SK-N-SH (cell line): Measurements from ENCODE around the gene GALNTL6. TPM values are rescaled to one million over a fixed set of nuclear protein-coding genes. Genes with fewer than 3 reads are reported as not detected.
"Not testable (repeated sequence)": the region's sequence is repeated elsewhere in the genome, so short reads cannot be mapped to it uniquely, and the experiment has no call there.

Experiments
- CTCF ChIA-PET: fragments of 300-600, 350-600 bp; formaldehyde crosslinking; extraction: SDS; loops from one replicate; lab custom pipeline; 2021; lab: Yijun Ruan, JAX
- POLR2A ChIA-PET: fragments of 350-600 bp; sonication (Branson Sonifier 250); formaldehyde crosslinking; extraction: SDS; loops from one replicate; lab custom pipeline; 2020; ENCODE audit warnings: antibody characterized with exemption, inconsistent platforms; lab: Yijun Ruan, JAX
- DNase-seq: peaks from one replicate; pipeline ENCODE4 v3.0.0; 2012
- H2AFZ ChIP-seq: fragments of 200-600 bp; sonication (generic); 2 replicates; pipeline ENCODE4 v1.8.1; 2016; ENCODE audit warnings: antibody characterized with exemption, mild to moderate bottlenecking, low read depth
- H3F3A ChIP-seq: fragments of 200-600 bp; sonication (generic); replicated peaks from 2 replicates; pipeline ENCODE3; 2016; ENCODE audit warnings: antibody characterized with exemption, mild to moderate bottlenecking; ENCODE audit not compliant: insufficient read depth
- H3K27ac ChIP-seq, 2 experiments: fragments of 200-500 bp in 1 of 2; fragments of 200-600 bp in 1 of 2; sonication (Bioruptor generic) in 1 of 2; sonication (generic), shearing (Covaris generic) in 1 of 2; 2 replicates each; pipeline versions ENCODE4 v1.5.1 to v1.6.1; 2014 to 2016; ENCODE audit warnings: low read depth in 2 of 2, inconsistent platforms in 1 of 2, low read length in 1 of 2, mild to moderate bottlenecking in 1 of 2, mixed read lengths in 1 of 2
- H3K27me3 ChIP-seq: fragments of 200-600 bp; sonication (generic), shearing (Covaris generic); 2 replicates; pipeline ENCODE4 v1.6.1; 2016; ENCODE audit warnings: mixed run types; ENCODE audit not compliant: insufficient read depth
- H3K36me3 ChIP-seq, 2 experiments: fragments of 200-500 bp in 1 of 2; fragments of 200-600 bp in 1 of 2; sonication (Bioruptor generic) in 1 of 2; sonication (generic) in 1 of 2; replicated peaks in 1 of 2; 2 replicates each; pipeline versions ENCODE3 to v1.5.1; 2014 to 2016; ENCODE audit warnings: low read length in 1 of 2, mild to moderate bottlenecking in 1 of 2; ENCODE audit not compliant: insufficient read depth in 2 of 2, control insufficient read depth in 1 of 2
- H3K4me1 ChIP-seq, 2 experiments: fragments of 200-500 bp in 1 of 2; fragments of 200-600 bp in 1 of 2; sonication (Bioruptor generic) in 1 of 2; sonication (generic), shearing (Covaris generic) in 1 of 2; 2 replicates each; pipeline versions ENCODE4 v1.5.1 to v1.6.1; 2014 to 2016; ENCODE audit warnings: low read depth in 1 of 2, low read length in 1 of 2, mixed run types in 1 of 2; ENCODE audit not compliant: insufficient read depth in 2 of 2, control insufficient read depth in 1 of 2
- H3K4me2 ChIP-seq: fragments of 200-600 bp; sonication (generic), shearing (Covaris generic); 2 replicates; pipeline ENCODE4 v1.6.1; 2017; ENCODE audit warnings: mixed run types
- H3K4me3 ChIP-seq, 2 experiments: fragments of 200-500 bp in 1 of 2; fragments of 200-600 bp in 1 of 2; sonication (Bioruptor generic) in 1 of 2; sonication (generic), shearing (Covaris generic) in 1 of 2; 2 replicates each; pipeline versions ENCODE4 v1.5.1 to v1.8.1; 2014 to 2016; ENCODE audit warnings: low read depth in 2 of 2, inconsistent platforms in 1 of 2, low read length in 1 of 2, mild to moderate bottlenecking in 1 of 2, mixed read lengths in 1 of 2, moderate library complexity in 1 of 2
- H3K79me2 ChIP-seq: fragments of 200-600 bp; sonication (generic); 2 replicates; pipeline ENCODE4 v1.8.1; 2017; ENCODE audit warnings: mild to moderate bottlenecking; ENCODE audit not compliant: insufficient read depth
- H3K9ac ChIP-seq: fragments of 200-600 bp; sonication (generic); 2 replicates; pipeline ENCODE4 v1.6.1; 2017; ENCODE audit warnings: mixed run types
- H3K9me2 ChIP-seq: fragments of 200-600 bp; sonication (generic); 2 replicates; pipeline ENCODE4 v1.6.1; 2017; ENCODE audit warnings: mixed run types
- H3K9me3 ChIP-seq: fragments of 200-600 bp; sonication (generic); 2 replicates; pipeline ENCODE4 v1.6.1; 2017; ENCODE audit warnings: mixed run types, mild to moderate bottlenecking, moderate library complexity
- H4K20me1 ChIP-seq: fragments of 200-600 bp; sonication (generic); 2 replicates; pipeline ENCODE4 v1.6.1; 2017; ENCODE audit warnings: mild to moderate bottlenecking, mixed run types; ENCODE audit not compliant: insufficient read depth
- CHD2 ChIP-seq: fragments of 150-350 bp; IDR thresholded peaks from 2 replicates; pipeline ENCODE4 v1.6.1; 2018; ENCODE audit warnings: low read length; ENCODE audit not compliant: partially characterized antibody
- ELF1 ChIP-seq: IDR thresholded peaks from 2 replicates; pipeline ENCODE4 v1.4.0; 2012
- FOSL2 ChIP-seq: IDR thresholded peaks from 2 replicates; pipeline ENCODE4 v1.4.0; 2012; ENCODE audit warnings: low read depth, mild to moderate bottlenecking, moderate library complexity, borderline replicate concordance
- FOXJ3 ChIP-seq: sonication (generic); formaldehyde crosslinking; IDR thresholded peaks from 2 replicates; pipeline ENCODE4 v1.5.1; 2020; ENCODE audit warnings: mild to moderate bottlenecking, missing genetic modification reagents
- FOXM1 ChIP-seq: IDR thresholded peaks from 2 replicates; pipeline ENCODE4 v1.4.0; 2012; ENCODE audit warnings: low read depth, mild to moderate bottlenecking
- MEF2A ChIP-seq: IDR thresholded peaks from 2 replicates; pipeline ENCODE4 v1.4.0; 2012; ENCODE audit warnings: low read depth, borderline replicate concordance
- MXI1 ChIP-seq: IDR thresholded peaks from 2 replicates; pipeline ENCODE4 v1.6.1; 2012; ENCODE audit warnings: mild to moderate bottlenecking, low read depth, low read length, improper control_type of control experiment
- NRF1 ChIP-seq: IDR thresholded peaks from 2 replicates; pipeline ENCODE4 v1.6.1; 2012; ENCODE audit warnings: low read depth, mild to moderate bottlenecking, low read length
- SIN3A ChIP-seq: IDR thresholded peaks from 2 replicates; pipeline ENCODE4 v1.6.1; 2012; ENCODE audit warnings: low read depth, mild to moderate bottlenecking, low read length, moderate library complexity, borderline replicate concordance
- WGBS: methylation state at CpG from one replicate; pipeline ENCODE4 v1.1.6; 2017; ENCODE audit warnings: low lambda C conversion rate; 5-methylcytosine and 5-hydroxymethylcytosine counted together
- polyA plus RNA-seq, 3 experiments: library from polyadenylated mRNA; depleted of rRNA; stranded (reverse); fragments of >200 nt; gene quantifications; 2 replicates each; pipeline ENCODE4 v1.2.3, GENCODE V29; 2012
- TF ChIP-seq, protein P1 (sequence below): fragments of 200-600 bp; sonication (generic); IDR thresholded peaks from 2 replicates; pipeline ENCODE4 v1.6.1; 2017; ENCODE audit warnings: antibody characterized with exemption, mild to moderate bottlenecking, moderate library complexity
- TF ChIP-seq, protein P2 (sequence below): IDR thresholded peaks from 2 replicates; pipeline ENCODE4 v1.4.0; 2012; ENCODE audit warnings: low read depth, borderline replicate concordance
- TF ChIP-seq, protein P3 (sequence below): fragments of 150-350 bp; IDR thresholded peaks from 2 replicates; pipeline ENCODE4 v1.6.1; 2017; ENCODE audit warnings: antibody characterized with exemption, low read length, low read depth, borderline replicate concordance

GALNTL6 gene
- polyA plus RNA-seq, 1 of the 3 experiments (the other 2 are of a cell fraction) = 0.07 TPM

DNA sequence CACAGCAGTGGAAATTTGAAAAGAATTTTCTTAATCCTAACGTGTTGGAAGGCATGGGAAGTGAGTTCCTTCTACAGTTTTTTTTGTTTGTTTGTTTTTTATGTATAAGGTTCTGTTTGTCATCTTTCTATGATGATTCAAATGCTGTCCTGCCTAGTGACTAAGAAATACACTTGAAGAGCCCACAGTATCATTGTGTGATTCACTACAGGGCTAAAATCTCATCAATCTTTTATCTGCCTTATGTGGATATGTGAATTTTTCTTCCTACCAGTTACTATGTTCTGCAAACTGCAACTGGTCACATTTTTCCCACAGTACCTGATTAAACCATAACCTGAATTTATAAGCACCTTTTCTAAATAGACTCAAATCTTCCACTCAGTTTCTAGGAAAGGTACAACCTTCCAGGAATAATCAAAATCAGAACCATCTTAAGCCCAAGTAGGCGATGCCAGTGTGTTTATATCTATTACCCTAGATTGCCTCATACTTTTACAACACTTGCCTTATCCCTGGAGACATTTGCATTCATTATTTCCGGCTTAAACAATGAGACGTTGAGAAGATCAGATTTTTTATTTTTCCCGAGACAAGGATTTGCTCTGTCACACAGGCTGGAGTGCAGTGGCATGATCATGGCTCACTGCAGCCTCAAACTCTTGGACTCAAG, 1140.8 kb downstream of the GALNTL6 start:
- DNase-seq = no peak
- Histone ChIP-seq H3K36me3 (no peaks in the 10 kb centered on the region), H3K4me2 (no peak overlapping the region), H3K27ac (no peak overlapping the region), H3K4me3 (no peak overlapping the region), H4K20me1 (no peaks in the 10 kb centered on the region), H3K27me3 (peaks cover 9% of the 10 kb centered on the region; the same call in 1 of the 2 replicates), H3K79me2 (no peaks in the 10 kb centered on the region), H3K9ac (no peak overlapping the region), H3F3A (no peaks in the 10 kb centered on the region), H3K9me2 (no peaks in the 10 kb centered on the region), H3K4me1 (no peaks in the 10 kb centered on the region; a peak in 1 of 4 replicates)
- ChIA-PET CTCF (no interaction called here), POLR2A (no interaction called here)
- WGBS = 50% methylated on average over 5 of the region's 5 CpGs
- TF ChIP-seq, protein P1, sequence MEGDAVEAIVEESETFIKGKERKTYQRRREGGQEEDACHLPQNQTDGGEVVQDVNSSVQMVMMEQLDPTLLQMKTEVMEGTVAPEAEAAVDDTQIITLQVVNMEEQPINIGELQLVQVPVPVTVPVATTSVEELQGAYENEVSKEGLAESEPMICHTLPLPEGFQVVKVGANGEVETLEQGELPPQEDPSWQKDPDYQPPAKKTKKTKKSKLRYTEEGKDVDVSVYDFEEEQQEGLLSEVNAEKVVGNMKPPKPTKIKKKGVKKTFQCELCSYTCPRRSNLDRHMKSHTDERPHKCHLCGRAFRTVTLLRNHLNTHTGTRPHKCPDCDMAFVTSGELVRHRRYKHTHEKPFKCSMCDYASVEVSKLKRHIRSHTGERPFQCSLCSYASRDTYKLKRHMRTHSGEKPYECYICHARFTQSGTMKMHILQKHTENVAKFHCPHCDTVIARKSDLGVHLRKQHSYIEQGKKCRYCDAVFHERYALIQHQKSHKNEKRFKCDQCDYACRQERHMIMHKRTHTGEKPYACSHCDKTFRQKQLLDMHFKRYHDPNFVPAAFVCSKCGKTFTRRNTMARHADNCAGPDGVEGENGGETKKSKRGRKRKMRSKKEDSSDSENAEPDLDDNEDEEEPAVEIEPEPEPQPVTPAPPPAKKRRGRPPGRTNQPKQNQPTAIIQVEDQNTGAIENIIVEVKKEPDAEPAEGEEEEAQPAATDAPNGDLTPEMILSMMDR = no peak
- TF ChIP-seq CHD2 (no peak), MXI1 (no peak)
- TF ChIP-seq, protein P2, sequence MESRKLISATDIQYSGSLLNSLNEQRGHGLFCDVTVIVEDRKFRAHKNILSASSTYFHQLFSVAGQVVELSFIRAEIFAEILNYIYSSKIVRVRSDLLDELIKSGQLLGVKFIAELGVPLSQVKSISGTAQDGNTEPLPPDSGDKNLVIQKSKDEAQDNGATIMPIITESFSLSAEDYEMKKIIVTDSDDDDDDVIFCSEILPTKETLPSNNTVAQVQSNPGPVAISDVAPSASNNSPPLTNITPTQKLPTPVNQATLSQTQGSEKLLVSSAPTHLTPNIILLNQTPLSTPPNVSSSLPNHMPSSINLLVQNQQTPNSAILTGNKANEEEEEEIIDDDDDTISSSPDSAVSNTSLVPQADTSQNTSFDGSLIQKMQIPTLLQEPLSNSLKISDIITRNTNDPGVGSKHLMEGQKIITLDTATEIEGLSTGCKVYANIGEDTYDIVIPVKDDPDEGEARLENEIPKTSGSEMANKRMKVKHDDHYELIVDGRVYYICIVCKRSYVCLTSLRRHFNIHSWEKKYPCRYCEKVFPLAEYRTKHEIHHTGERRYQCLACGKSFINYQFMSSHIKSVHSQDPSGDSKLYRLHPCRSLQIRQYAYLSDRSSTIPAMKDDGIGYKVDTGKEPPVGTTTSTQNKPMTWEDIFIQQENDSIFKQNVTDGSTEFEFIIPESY = no peak
- TF ChIP-seq, all 33 proteins: peak for 0
- Histone ChIP-seq H3K9me3 (no peaks in the 10 kb centered on the region), H2AFZ (no peak overlapping the region)

DNA sequence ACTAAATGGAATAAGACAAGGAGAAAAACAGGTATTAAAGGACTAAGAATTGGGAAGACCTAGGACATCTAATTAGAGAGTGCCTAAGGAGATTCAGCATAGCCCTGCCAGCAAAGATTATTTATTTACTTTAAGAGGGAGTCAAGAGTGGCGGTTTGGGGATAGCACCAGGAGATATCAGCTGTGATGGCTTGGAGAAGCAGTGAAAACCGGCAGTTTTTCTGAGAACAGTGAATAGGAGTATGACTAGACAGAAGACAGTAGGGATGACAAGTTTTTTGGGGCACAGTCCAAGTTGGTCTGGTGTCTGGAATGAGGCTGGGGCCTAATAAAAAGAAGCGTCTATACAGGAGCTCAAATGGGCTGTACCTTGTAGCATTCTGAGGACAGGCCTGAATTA, 1143.1 kb downstream of the GALNTL6 start:
- H3K27me3 ChIP-seq, CTCF ChIA-PET, H4K20me1 ChIP-seq, H3K4me1 ChIP-seq, H3K9ac ChIP-seq, H3K9me3 ChIP-seq, H3K9me2 ChIP-seq, H3K4me3 ChIP-seq, H3F3A ChIP-seq, H3K4me2 ChIP-seq, H3K27ac ChIP-seq, POLR2A ChIA-PET, DNase-seq, H3K79me2 ChIP-seq, H2AFZ ChIP-seq, H3K36me3 ChIP-seq: not testable (repeated sequence)
- WGBS = 68% methylated on average over 3 of the region's 3 CpGs

DNA sequence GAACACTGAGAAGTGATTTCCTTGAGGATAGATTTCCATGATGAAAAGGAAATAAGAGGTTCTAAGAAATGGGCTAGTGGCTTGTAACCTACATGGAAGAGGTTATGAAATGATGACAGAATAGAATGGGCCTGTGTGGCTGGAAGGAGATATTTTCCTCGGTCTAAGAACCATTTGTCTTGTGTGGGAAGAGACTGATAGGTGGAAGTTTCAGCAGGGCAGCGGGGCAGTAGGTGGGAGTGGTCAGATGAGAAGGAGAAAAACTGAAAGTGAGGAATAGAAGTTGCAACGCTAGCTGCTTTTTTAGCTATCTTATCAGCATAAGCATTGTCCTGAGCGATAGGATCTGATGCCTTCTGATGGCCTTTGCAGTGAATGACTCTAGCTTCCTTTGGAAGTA, 1144.0 kb downstream of the GALNTL6 start:
- WGBS = 62% methylated on average over 4 of the region's 4 CpGs
- no peaks in the 10 kb centered on the region for H3K9me3 ChIP-seq
- no peaks in the 10 kb centered on the region for H3K36me3 ChIP-seq
- no peak overlapping the region for H3K4me3 ChIP-seq
- no peaks in the 10 kb centered on the region for H3K9me2 ChIP-seq
- no peak overlapping the region for H3K9ac ChIP-seq
- H4K20me1 ChIP-seq = no peaks in the 10 kb centered on the region
- H3K4me1 ChIP-seq = no peaks in the 10 kb centered on the region
- no peak for DNase-seq
- no peak overlapping the region for H3K27ac ChIP-seq
- ChIA-PET POLR2A (no interaction called here), CTCF (interaction anchor here (0.7 kb wide), 1 partner anchor 26 kb away, joined by 3 read pairs; no protein-coding TSS in a partner anchor)
- H3K79me2 ChIP-seq = no peaks in the 10 kb centered on the region
- peaks cover 5% of the 10 kb centered on the region; the same call in 1 of the 2 replicates for H3K27me3 ChIP-seq
- no peak overlapping the region for H3K4me2 ChIP-seq
- H2AFZ ChIP-seq = no peak overlapping the region
- no peaks in the 10 kb centered on the region for H3F3A ChIP-seq
- TF ChIP-seq NRF1 = no peak
- TF ChIP-seq, protein P3, sequence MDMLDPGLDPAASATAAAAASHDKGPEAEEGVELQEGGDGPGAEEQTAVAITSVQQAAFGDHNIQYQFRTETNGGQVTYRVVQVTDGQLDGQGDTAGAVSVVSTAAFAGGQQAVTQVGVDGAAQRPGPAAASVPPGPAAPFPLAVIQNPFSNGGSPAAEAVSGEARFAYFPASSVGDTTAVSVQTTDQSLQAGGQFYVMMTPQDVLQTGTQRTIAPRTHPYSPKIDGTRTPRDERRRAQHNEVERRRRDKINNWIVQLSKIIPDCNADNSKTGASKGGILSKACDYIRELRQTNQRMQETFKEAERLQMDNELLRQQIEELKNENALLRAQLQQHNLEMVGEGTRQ = no peak
- TF ChIP-seq FOSL2 = no peak
- TF ChIP-seq SIN3A = no peak
- TF ChIP-seq ELF1 = no peak
- no peak for TF ChIP-seq MXI1
- no peak for TF ChIP-seq FOXM1
- TF ChIP-seq, protein P2 = no peak
- TF ChIP-seq FOXJ3 (CRISPR knock-in tag) = no peak
- TF ChIP-seq MEF2A = no peak
